Esophagus muscularis mucosa (tissue), 4 donors: ENCODE measurements around the gene TUBA4B. TPM values are rescaled to one million over a fixed set of nuclear protein-coding genes. Genes with fewer than 3 reads are reported as not detected.

Experiments used
- DNase-seq: peaks from one replicate; pipeline ENCODE4 v3.0.0-alpha.2; 2017; ENCODE audit errors: extremely low spot score
- H3K27ac ChIP-seq, 4 donors: fragments of 200-600 bp; sonication (generic); replicated peaks in 1 of 4; 1 replicate in 3 of 4; 2 replicates in 1 of 4; pipeline ENCODE4 v1.5.1; 2016 to 2019; ENCODE audit warnings: mild to moderate bottlenecking in 1 of 4
- H3K27me3 ChIP-seq, 4 donors: fragments of 200-600 bp; sonication (generic); one replicate each; pipeline versions ENCODE4 v1.5.1 to v1.6.0; 2016 to 2019
- H3K36me3 ChIP-seq, 4 donors: fragments of 200-600 bp; sonication (generic); one replicate each; pipeline ENCODE4 v1.5.1; 2016 to 2019
- H3K4me1 ChIP-seq, 4 donors: fragments of 200-600 bp; sonication (generic); one replicate each; pipeline ENCODE4 v1.5.1; 2016 to 2019
- H3K4me3 ChIP-seq, 4 donors: fragments of 200-600 bp; sonication (generic); 1 replicate in 2 of 4; 2 replicates in 2 of 4; pipeline ENCODE4 v1.5.1; 2016 to 2019; ENCODE audit warnings: mild to moderate bottlenecking in 4 of 4, moderate library complexity in 1 of 4
- H3K9me3 ChIP-seq, 4 donors: fragments of 200-600 bp; sonication (generic); 1 replicate in 3 of 4; 2 replicates in 1 of 4; pipeline ENCODE4 v1.5.1; 2016 to 2019
- EP300 ChIP-seq: sonication (generic); formaldehyde crosslinking; IDR thresholded peaks from one replicate; pipeline ENCODE4 v1.6.1; 2017; ENCODE audit warnings: antibody characterized with exemption
- POLR2A ChIP-seq: fragments of 450-650 bp; IDR thresholded peaks from one replicate; pipeline ENCODE4 v1.6.1; 2017; ENCODE audit warnings: antibody characterized with exemption, moderate library complexity, mild to moderate bottlenecking, low read depth
- POLR2AphosphoS5 ChIP-seq, 2 donors: sonication (generic); formaldehyde crosslinking; IDR thresholded peaks; one replicate each; pipeline ENCODE4 v1.6.1; 2017; ENCODE audit warnings: antibody characterized with exemption in 2 of 2
- WGBS: methylation state at CpG from one replicate; pipeline ENCODE4 v1.1.5; 2018; 5-methylcytosine and 5-hydroxymethylcytosine counted together
- intact Hi-C: fragments of 100-400 bp; cut with DNase I; formaldehyde crosslinking; loops from one replicate; pipeline ENCODE4 v1.15.1; 2023
- total RNA-seq, 4 donors: library from RNA; depleted of rRNA; stranded (reverse); fragments of >200 nt; gene quantifications; one replicate each; pipeline versions ENCODE4 v1.1.0 to v1.2.1, GENCODE V29; 2016
- TF ChIP-seq, protein P1 (sequence below), 3 experiments: fragments of 200-600 bp in 2 of 3; fragments of 450-650 bp in 1 of 3; sonication (generic) in 2 of 3; IDR thresholded peaks; one replicate each; pipeline ENCODE4 v1.5.1; 2017 to 2019; ENCODE audit warnings: antibody characterized with exemption in 3 of 3, mild to moderate bottlenecking in 2 of 3, moderate library complexity in 1 of 3

Gene TUBA4B
- total RNA-seq, 4 donors from 2014 or later, result not detected

GRCh38 chr2:219228041-219228910, 24.8 kb upstream of the TUBA4B start:
- peaks cover 27 to 52% (median 40%) of the 10 kb centered on the region in 4 donors for H3K4me1 ChIP-seq
- H3K4me3 ChIP-seq, result peak overlapping the region; percentile 63 to 88 (median 80)
- WGBS, result 50% methylated on average over 6 of the region's 7 CpGs
- H3K27me3 ChIP-seq, result no peaks in the 10 kb centered on the region
- intact Hi-C loops, result loop anchor here (2.0 kb wide), 1 partner anchor 17 kb away; the partner anchor contains the start of genes GLB1L and STK16
- no peaks in the 10 kb centered on the region for H3K9me3 ChIP-seq
- no peak for DNase-seq
- peak overlapping the region; percentile 90 to 98 (median 94) for H3K27ac ChIP-seq
- TF ChIP-seq, protein P1, sequence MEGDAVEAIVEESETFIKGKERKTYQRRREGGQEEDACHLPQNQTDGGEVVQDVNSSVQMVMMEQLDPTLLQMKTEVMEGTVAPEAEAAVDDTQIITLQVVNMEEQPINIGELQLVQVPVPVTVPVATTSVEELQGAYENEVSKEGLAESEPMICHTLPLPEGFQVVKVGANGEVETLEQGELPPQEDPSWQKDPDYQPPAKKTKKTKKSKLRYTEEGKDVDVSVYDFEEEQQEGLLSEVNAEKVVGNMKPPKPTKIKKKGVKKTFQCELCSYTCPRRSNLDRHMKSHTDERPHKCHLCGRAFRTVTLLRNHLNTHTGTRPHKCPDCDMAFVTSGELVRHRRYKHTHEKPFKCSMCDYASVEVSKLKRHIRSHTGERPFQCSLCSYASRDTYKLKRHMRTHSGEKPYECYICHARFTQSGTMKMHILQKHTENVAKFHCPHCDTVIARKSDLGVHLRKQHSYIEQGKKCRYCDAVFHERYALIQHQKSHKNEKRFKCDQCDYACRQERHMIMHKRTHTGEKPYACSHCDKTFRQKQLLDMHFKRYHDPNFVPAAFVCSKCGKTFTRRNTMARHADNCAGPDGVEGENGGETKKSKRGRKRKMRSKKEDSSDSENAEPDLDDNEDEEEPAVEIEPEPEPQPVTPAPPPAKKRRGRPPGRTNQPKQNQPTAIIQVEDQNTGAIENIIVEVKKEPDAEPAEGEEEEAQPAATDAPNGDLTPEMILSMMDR (IDR thresholded peaks at IDR 0.05), result no peak
- TF ChIP-seq EP300 (no peak), POLR2AphosphoS5 (IDR thresholded peaks at IDR 0.05) (no peak), POLR2A (no peak)
- H3K36me3 ChIP-seq, result peaks cover 31 to 64% (median 54%) of the 10 kb centered on the region in 4 donors

- Histone ChIP-seq H3K27ac (peak overlapping the region; percentile 90 to 98 (median 94)), H3K9me3 (no peaks in the 10 kb centered on the region), H3K4me1 (peaks cover 27 to 52% (median 40%) of the 10 kb centered on the region in 4 donors), H3K4me3 (peak overlapping the region; percentile 63 to 88 (median 80)), H3K27me3 (no peaks in the 10 kb centered on the region), H3K36me3 (peaks cover 31 to 64% (median 54%) of the 10 kb centered on the region in 4 donors)
- 0% methylated on average over 2 of the region's 19 CpGs for WGBS
- DNase-seq, result no peak
- no peak for TF ChIP-seq POLR2AphosphoS5 (IDR thresholded peaks at IDR 0.05)
- TF ChIP-seq, protein P1 (IDR thresholded peaks at IDR 0.05), result no peak
- no peak for TF ChIP-seq EP300
- TF ChIP-seq POLR2A, result no peak
- intact Hi-C loops, result loop anchor here (2.0 kb wide), 1 partner anchor 16 kb away; the partner anchor contains the start of genes GLB1L and STK16
Measured at GRCh38 chr2:219228911-219229304, 24.1 kb upstream of the TUBA4B start.

GRCh38 chr2:219229305-219230058, 23.6 kb upstream of the TUBA4B start, which contains the start of the genes ANKZF1 and ATG9A:
Gene ANKZF1, plus strand, starts transcription at chr2:219229806. Its CDS starts 452 bp downstream, at chr2:219230258.
Gene ATG9A, minus strand, starts transcription at chr2:219229636. Its CDS starts 1,612 bp downstream, at chr2:219228024.
- H3K4me1 ChIP-seq, result peaks cover 27 to 52% (median 40%) of the 10 kb centered on the region in 4 donors
- H3K27me3 ChIP-seq, result no peaks in the 10 kb centered on the region
- peak; percentile 100 for DNase-seq
- H3K36me3 ChIP-seq, result peaks cover 31 to 64% (median 54%) of the 10 kb centered on the region in 4 donors
- H3K9me3 ChIP-seq, result no peaks in the 10 kb centered on the region
- WGBS, result under 1% methylated on average over 25 of the region's 80 CpGs
- peak within 1 kb of the TSS; percentile 63 to 88 (median 80) for H3K4me3 ChIP-seq
- peak within 1 kb of the TSS; percentile 90 to 98 (median 94) for H3K27ac ChIP-seq
- TF ChIP-seq POLR2A, result peak; percentile 51
- TF ChIP-seq POLR2AphosphoS5 (IDR thresholded peaks at IDR 0.05), result peak; percentile 96 to 98
- peak; percentile 28 for TF ChIP-seq EP300
- TF ChIP-seq, protein P1 (IDR thresholded peaks at IDR 0.05), result no peak
- intact Hi-C loops, result loop anchor here (2.0 kb wide), 1 partner anchor 15 kb away; the partner anchor contains the start of genes GLB1L and STK16

- intact Hi-C loops, result no loop called here
- H3K36me3 ChIP-seq, result peaks cover 31 to 64% (median 54%) of the 10 kb centered on the region in 4 donors
- 0% methylated on average over 19 of the region's 24 CpGs for WGBS
Measured at GRCh38 chr2:219230059-219230540, 22.9 kb upstream of the TUBA4B start.

More at GRCh38 chr2:219230059-219230540, 22.9 kb upstream of the TUBA4B start:
- Histone ChIP-seq H3K4me3 (peak overlapping the region; percentile 63 to 88 (median 80)), H3K27me3 (no peaks in the 10 kb centered on the region), H3K27ac (peak overlapping the region; percentile 90 to 98 (median 94)), H3K4me1 (peaks cover 27 to 52% (median 40%) of the 10 kb centered on the region in 4 donors), H3K9me3 (no peaks in the 10 kb centered on the region)
- no peak for DNase-seq
- TF ChIP-seq EP300 (no peak), POLR2A (no peak), POLR2AphosphoS5 (IDR thresholded peaks at IDR 0.05) (no peak)
- TF ChIP-seq, protein P1 (IDR thresholded peaks at IDR 0.05), result no peak
